WTC11 (cell line): ENCODE data around the gene PTH1R.

Source experiments
- ARID4B ChIP-seq: sonication (generic); formaldehyde crosslinking; IDR thresholded peaks from 2 replicates; pipeline ENCODE4 v1.8.0; 2023; ENCODE audit warnings: missing genetic modification reagents, mild to moderate bottlenecking, borderline replicate concordance
- CREM ChIP-seq: sonication (generic); formaldehyde crosslinking; IDR thresholded peaks from 2 replicates; pipeline ENCODE4 v1.8.1; 2022; ENCODE audit warnings: mild to moderate bottlenecking, missing genetic modification reagents, moderate library complexity
- ESRRA ChIP-seq: sonication (generic); formaldehyde crosslinking; IDR thresholded peaks from 2 replicates; pipeline ENCODE4 v1.8.1; 2022; ENCODE audit warnings: mild to moderate bottlenecking, missing genetic modification reagents, borderline replicate concordance
- FOXJ3 ChIP-seq: sonication (generic); formaldehyde crosslinking; IDR thresholded peaks from 2 replicates; pipeline ENCODE4 v1.9.0; 2021; ENCODE audit warnings: missing genetic modification reagents, mild to moderate bottlenecking, borderline replicate concordance
- HMGXB4 ChIP-seq: sonication (generic); formaldehyde crosslinking; IDR thresholded peaks from 2 replicates; pipeline ENCODE4 v1.8.1; 2023; ENCODE audit warnings: mild to moderate bottlenecking, moderate library complexity, missing genetic modification reagents
- JUN ChIP-seq: sonication (generic); formaldehyde crosslinking; IDR thresholded peaks from 2 replicates; pipeline ENCODE4 v1.8.0; 2023; ENCODE audit warnings: mild to moderate bottlenecking, missing genetic modification reagents
- KAT7 ChIP-seq: sonication (generic); formaldehyde crosslinking; IDR thresholded peaks from 2 replicates; pipeline ENCODE4 v1.8.1; 2023; ENCODE audit warnings: missing genetic modification reagents, mild to moderate bottlenecking, borderline replicate concordance
- MYBL2 ChIP-seq: sonication (generic); formaldehyde crosslinking; IDR thresholded peaks from 2 replicates; pipeline ENCODE4 v1.8.1; 2023; ENCODE audit warnings: mild to moderate bottlenecking, moderate library complexity, missing genetic modification reagents
- TCF7 ChIP-seq: sonication (generic); formaldehyde crosslinking; IDR thresholded peaks from 2 replicates; pipeline ENCODE4 v1.8.0; 2022; ENCODE audit warnings: mild to moderate bottlenecking, low read depth, missing genetic modification reagents, moderate library complexity
- TP53 ChIP-seq: sonication (generic); formaldehyde crosslinking; IDR thresholded peaks from 2 replicates; pipeline ENCODE4 v1.8.1; 2023; ENCODE audit warnings: mild to moderate bottlenecking, missing genetic modification reagents
- TF ChIP-seq, protein P1 (sequence below): fragments of 200-600 bp; IDR thresholded peaks from 2 replicates; pipeline ENCODE4 v1.8.0; 2022; ENCODE audit warnings: antibody characterized with exemption
- TF ChIP-seq, protein P2 (sequence below): sonication (generic); formaldehyde crosslinking; IDR thresholded peaks from 2 replicates; pipeline ENCODE4 v1.8.0; 2022; ENCODE audit warnings: missing genetic modification reagents
- TF ChIP-seq, protein P3 (sequence below): sonication (generic); formaldehyde crosslinking; IDR thresholded peaks from 2 replicates; pipeline ENCODE4 v1.8.0; 2022; ENCODE audit warnings: mild to moderate bottlenecking, missing genetic modification reagents
- TF ChIP-seq, protein P4 (sequence below): sonication (generic); formaldehyde crosslinking; IDR thresholded peaks from 2 replicates; pipeline ENCODE4 v1.8.1; 2022; ENCODE audit warnings: low read depth, mild to moderate bottlenecking, moderate library complexity, missing genetic modification reagents, borderline replicate concordance

DNA sequence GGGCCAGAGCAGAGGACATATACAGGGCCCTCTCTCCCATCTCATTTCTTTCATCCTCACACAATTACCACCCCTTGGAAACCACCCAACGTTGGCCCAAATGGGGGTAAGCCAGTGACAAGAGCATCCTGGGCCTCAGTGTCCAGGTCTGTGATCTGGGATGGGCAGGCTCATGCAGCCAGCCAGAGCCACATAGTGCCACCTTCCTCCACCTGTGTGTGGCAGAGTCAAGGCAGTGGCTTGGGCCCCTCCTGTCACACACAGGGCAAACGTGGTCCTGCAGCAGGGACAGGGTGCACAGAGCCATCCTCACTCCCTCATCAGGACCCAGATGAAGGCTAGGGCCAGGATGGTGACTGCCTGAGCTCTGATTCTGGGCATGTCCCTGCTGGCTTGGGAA, 12.0 kb upstream of the PTH1R start:
- no peak for TF ChIP-seq ESRRA
- TF ChIP-seq MYBL2 (CRISPR knock-in tag) = no peak
- TF ChIP-seq JUN (CRISPR knock-in tag) = no peak
- TF ChIP-seq, protein P1, sequence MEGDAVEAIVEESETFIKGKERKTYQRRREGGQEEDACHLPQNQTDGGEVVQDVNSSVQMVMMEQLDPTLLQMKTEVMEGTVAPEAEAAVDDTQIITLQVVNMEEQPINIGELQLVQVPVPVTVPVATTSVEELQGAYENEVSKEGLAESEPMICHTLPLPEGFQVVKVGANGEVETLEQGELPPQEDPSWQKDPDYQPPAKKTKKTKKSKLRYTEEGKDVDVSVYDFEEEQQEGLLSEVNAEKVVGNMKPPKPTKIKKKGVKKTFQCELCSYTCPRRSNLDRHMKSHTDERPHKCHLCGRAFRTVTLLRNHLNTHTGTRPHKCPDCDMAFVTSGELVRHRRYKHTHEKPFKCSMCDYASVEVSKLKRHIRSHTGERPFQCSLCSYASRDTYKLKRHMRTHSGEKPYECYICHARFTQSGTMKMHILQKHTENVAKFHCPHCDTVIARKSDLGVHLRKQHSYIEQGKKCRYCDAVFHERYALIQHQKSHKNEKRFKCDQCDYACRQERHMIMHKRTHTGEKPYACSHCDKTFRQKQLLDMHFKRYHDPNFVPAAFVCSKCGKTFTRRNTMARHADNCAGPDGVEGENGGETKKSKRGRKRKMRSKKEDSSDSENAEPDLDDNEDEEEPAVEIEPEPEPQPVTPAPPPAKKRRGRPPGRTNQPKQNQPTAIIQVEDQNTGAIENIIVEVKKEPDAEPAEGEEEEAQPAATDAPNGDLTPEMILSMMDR = no peak
- TF ChIP-seq, protein P2, sequence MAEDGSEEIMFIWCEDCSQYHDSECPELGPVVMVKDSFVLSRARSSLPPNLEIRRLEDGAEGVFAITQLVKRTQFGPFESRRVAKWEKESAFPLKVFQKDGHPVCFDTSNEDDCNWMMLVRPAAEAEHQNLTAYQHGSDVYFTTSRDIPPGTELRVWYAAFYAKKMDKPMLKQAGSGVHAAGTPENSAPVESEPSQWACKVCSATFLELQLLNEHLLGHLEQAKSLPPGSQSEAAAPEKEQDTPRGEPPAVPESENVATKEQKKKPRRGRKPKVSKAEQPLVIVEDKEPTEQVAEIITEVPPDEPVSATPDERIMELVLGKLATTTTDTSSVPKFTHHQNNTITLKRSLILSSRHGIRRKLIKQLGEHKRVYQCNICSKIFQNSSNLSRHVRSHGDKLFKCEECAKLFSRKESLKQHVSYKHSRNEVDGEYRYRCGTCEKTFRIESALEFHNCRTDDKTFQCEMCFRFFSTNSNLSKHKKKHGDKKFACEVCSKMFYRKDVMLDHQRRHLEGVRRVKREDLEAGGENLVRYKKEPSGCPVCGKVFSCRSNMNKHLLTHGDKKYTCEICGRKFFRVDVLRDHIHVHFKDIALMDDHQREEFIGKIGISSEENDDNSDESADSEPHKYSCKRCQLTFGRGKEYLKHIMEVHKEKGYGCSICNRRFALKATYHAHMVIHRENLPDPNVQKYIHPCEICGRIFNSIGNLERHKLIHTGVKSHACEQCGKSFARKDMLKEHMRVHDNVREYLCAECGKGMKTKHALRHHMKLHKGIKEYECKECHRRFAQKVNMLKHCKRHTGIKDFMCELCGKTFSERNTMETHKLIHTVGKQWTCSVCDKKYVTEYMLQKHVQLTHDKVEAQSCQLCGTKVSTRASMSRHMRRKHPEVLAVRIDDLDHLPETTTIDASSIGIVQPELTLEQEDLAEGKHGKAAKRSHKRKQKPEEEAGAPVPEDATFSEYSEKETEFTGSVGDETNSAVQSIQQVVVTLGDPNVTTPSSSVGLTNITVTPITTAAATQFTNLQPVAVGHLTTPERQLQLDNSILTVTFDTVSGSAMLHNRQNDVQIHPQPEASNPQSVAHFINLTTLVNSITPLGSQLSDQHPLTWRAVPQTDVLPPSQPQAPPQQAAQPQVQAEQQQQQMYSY (CRISPR knock-in tag) = no peak
- TF ChIP-seq TP53 = no peak
- TF ChIP-seq CREM (CRISPR knock-in tag) = no peak
- TF ChIP-seq HMGXB4 (CRISPR knock-in tag) = no peak
- TF ChIP-seq, protein P3, sequence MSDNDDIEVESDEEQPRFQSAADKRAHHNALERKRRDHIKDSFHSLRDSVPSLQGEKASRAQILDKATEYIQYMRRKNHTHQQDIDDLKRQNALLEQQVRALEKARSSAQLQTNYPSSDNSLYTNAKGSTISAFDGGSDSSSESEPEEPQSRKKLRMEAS (CRISPR knock-in tag) = no peak
- TF ChIP-seq FOXJ3 (CRISPR knock-in tag) = no peak
- no peak for TF ChIP-seq KAT7 (CRISPR knock-in tag)
- TF ChIP-seq, protein P4, sequence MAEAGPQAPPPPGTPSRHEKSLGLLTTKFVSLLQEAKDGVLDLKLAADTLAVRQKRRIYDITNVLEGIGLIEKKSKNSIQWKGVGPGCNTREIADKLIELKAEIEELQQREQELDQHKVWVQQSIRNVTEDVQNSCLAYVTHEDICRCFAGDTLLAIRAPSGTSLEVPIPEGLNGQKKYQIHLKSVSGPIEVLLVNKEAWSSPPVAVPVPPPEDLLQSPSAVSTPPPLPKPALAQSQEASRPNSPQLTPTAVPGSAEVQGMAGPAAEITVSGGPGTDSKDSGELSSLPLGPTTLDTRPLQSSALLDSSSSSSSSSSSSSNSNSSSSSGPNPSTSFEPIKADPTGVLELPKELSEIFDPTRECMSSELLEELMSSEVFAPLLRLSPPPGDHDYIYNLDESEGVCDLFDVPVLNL (CRISPR knock-in tag) = no peak
- no peak for TF ChIP-seq ARID4B (CRISPR knock-in tag)
- TF ChIP-seq TCF7 (CRISPR knock-in tag) = no peak
